Mucosa of descending colon (tissue), 3 donors: ENCODE data around the gene CATSPERZ. TPM values are rescaled to one million over a fixed set of nuclear protein-coding genes. Genes with fewer than 3 reads are reported as not detected.

Experiments used
- ATAC-seq: fragments of 200-7000 bp; cut with Tn5 transposase; one replicate; pipeline ENCODE4 v1.9.1; 2020; ENCODE audit warnings: mild to moderate bottlenecking, moderate library complexity
- DNase-seq, 3 donors: peaks; one replicate each; pipeline ENCODE4 v3.0.0-alpha.2; 2020
- H3K36me3 ChIP-seq: fragments of 200-600 bp; one replicate; pipeline ENCODE4 v1.8.0; 2021; ENCODE audit warnings: low read depth, mild to moderate bottlenecking
- H3K4me1 ChIP-seq: fragments of 200-600 bp; one replicate; pipeline ENCODE4 v1.8.0; 2021; ENCODE audit warnings: low read depth, mild to moderate bottlenecking
- H3K4me3 ChIP-seq: fragments of 200-600 bp; one replicate; pipeline ENCODE4 v1.8.0; 2021; ENCODE audit warnings: mild to moderate bottlenecking
- H3K9me3 ChIP-seq: fragments of 200-600 bp; one replicate; pipeline ENCODE4 v1.8.0; 2021; ENCODE audit warnings: mild to moderate bottlenecking
- intact Hi-C, 2 donors: fragments of 100-400 bp; cut with DNase I in 1 of 2; cut with micrococcal nuclease in 1 of 2; formaldehyde crosslinking; loops; one replicate each; pipeline versions ENCODE4 v1.11.0 to v1.11.1; 2022; cut with DNase I, micrococcal nuclease
- long read RNA-seq, 2 donors: library from polyadenylated mRNA; unstranded; transcript quantifications; one replicate each; pipeline ENCODE4 v2.0.0, GENCODE V29; 2019 to 2021
- total RNA-seq, 3 donors: library from RNA; stranded (reverse); fragmentation: NEBNext Ultra II Directional in 2 of 3; extraction: Animal tissue kit (Norgen Biotek cat#: 25700) in 2 of 3; gene quantifications; one replicate each; pipeline versions ENCODE4 v1.2.1 to v1.2.4, GENCODE V29; 2021 to 2023
- TF ChIP-seq, protein P1 (sequence below): fragments of 200-600 bp; IDR thresholded peaks from one replicate; pipeline ENCODE4 v1.8.0; 2022; ENCODE audit warnings: antibody characterized with exemption, mild to moderate bottlenecking
- donor health status: DM: no; HTN: no; CAD: no; lungs with moderate emphysema.
- donor health status: DM: no; HTN: no; CAD: no.
- donor health status: DM: no; HTN: yes; CAD: no.

The CATSPERZ gene, protein sequence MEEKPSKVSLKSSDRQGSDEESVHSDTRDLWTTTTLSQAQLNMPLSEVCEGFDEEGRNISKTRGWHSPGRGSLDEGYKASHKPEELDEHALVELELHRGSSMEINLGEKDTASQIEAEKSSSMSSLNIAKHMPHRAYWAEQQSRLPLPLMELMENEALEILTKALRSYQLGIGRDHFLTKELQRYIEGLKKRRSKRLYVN
- total RNA-seq, result not detected
- long read RNA-seq, donor 1, result 0 reads
- long read RNA-seq, donor 2, result 0 reads

DNA sequence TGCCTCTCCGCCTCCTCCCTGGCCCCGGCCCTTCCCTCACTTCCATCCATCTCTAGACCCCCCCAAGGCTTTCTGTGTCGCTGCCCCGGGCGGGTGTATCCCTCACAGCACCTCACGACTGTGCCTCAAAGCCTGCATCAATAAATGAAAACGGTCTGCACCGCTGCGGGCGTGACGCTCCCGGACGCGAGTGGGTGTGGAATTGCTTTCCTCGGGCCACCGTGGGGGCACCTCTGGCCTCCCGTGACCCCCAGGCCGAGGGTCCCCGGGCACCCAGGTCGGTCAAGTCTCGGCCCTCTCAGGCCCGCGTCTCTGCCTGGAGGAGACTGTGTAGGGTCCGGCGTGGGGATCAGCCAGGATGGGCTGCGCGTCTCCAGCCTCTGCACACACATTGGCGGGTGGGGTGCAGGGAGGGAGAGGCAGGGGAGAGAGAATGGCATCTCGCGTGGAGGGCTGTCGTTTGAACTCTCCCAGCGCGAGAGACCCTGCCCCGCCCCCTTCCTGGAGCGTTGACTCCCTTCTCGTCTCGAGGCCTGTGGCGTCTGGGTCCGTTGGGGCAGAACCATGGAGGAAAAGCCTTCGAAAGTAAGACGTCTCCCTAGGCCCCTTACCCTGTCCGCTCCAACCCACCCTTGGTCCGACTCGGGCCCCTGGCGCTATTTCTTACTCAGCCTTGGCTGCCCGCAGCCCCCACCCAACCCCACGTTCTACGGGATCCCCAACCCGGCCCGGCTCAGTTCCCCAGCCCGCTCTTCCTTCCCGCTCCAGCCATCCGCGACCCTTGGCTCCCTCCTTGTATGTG lies at the start of gene CATSPERZ:
TSS of gene CATSPERZ (plus strand) at position 512 of the 802 bp plus-strand sequence. CDS start at position 565, 53 bp downstream.
- TF ChIP-seq, protein P1, sequence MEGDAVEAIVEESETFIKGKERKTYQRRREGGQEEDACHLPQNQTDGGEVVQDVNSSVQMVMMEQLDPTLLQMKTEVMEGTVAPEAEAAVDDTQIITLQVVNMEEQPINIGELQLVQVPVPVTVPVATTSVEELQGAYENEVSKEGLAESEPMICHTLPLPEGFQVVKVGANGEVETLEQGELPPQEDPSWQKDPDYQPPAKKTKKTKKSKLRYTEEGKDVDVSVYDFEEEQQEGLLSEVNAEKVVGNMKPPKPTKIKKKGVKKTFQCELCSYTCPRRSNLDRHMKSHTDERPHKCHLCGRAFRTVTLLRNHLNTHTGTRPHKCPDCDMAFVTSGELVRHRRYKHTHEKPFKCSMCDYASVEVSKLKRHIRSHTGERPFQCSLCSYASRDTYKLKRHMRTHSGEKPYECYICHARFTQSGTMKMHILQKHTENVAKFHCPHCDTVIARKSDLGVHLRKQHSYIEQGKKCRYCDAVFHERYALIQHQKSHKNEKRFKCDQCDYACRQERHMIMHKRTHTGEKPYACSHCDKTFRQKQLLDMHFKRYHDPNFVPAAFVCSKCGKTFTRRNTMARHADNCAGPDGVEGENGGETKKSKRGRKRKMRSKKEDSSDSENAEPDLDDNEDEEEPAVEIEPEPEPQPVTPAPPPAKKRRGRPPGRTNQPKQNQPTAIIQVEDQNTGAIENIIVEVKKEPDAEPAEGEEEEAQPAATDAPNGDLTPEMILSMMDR, result no peak
- H3K4me1 ChIP-seq, result peaks cover 31% of the 10 kb centered on the region
- ATAC-seq, result no peak
- H3K36me3 ChIP-seq, result no peaks in the 10 kb centered on the region
- intact Hi-C loops, result loop anchor here (5.0 to 10.0 kb wide), 2 partner anchors 93 to 95 kb away; partner anchors contain the start of gene FERMT3 (in 2 of the 2)
- H3K4me3 ChIP-seq, result no peak within 1 kb of the TSS
- no peaks in the 10 kb centered on the region for H3K9me3 ChIP-seq
- peak in 2 of 3 donors; percentile 55 to 56 for DNase-seq

DNA sequence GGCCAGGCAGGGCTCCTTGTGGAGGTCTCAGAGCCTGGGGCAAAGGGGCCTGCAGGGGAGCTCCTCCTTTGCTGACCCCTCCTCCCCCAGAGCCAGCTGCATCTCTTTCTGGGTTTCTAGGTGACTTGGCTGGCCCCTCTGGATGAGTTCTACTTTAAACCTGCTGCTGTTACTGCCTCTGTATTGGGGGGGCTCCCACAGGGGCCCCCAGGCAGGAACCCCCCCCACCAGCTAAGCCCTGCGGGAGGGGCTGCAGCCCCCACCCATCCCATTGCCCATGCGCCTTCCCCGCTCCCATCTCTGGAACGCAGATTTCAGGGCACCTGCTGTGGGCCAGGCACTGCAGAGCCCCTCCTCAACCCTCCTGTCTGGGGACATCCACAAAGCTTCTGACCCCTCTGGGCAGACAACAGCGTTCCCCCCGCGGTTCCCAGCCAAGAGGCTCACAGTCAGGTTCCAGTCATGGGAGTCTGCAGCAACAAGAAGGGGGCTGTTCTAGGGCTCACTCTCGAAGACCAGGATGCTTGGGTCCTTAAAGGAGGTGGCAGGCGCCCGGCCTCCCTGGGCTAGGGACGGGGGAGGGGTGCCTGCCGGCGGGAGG lies 49.6 kb upstream of the CATSPERZ start:
- no peaks in the 10 kb centered on the region for H3K36me3 ChIP-seq
- ATAC-seq, result no peak
- intact Hi-C loops, result no loop called here
- H3K4me1 ChIP-seq, result peaks cover 22% of the 10 kb centered on the region
- TF ChIP-seq, protein P1, result no peak
- DNase-seq, result peak; percentile 25 to 58 (median 57)
- H3K4me3 ChIP-seq, result no peak overlapping the region
- no peaks in the 10 kb centered on the region for H3K9me3 ChIP-seq

DNA sequence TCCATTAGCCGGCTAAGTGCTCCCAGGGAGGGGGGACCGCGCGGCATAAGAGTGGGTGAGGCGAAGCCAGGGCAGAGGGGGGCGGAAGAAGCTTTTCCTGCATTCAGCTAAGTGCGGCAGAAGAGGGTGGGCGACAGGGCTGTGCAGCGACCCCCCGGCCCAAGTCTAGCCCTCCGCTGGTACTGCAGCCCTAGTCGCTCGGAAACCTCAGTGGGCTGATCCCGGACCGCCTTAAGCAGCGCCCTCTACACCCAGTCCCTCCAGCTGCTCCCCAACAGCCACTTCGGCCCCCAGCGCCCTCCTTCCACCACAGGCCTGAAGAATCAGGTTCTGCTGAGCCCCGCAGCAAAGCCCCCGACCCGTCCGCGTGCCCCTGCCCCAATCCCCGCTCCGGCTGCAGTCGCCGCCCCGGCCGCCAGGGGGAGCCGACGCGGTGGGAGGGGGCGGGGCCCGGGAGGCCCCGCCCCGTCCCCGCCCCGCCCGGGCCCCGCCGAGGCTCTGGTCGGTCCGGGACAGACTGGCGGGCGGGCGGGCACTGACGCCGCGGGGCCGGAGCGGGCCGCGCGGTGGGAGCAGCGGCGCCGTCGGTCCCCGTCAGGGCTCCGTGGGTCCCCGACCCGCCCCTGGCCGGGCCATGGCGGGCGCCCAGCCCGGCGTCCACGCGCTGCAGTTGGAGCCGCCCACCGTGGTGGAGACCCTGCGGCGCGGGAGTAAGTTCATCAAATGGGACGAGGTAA lies 49.0 kb upstream of the CATSPERZ start, which contains the start of gene PLCB3:
TSS of gene PLCB3 (plus strand) at position 515 of the 737 bp plus-strand sequence. CDS start at position 635, 120 bp downstream.
- peaks cover 22% of the 10 kb centered on the region for H3K4me1 ChIP-seq
- ATAC-seq, result peak; percentile 74
- intact Hi-C loops, result no loop called here
- TF ChIP-seq, protein P1, result peak; percentile 94
- DNase-seq, result peak; percentile 69 to 83 (median 77)
- no peaks in the 10 kb centered on the region for H3K9me3 ChIP-seq
- no peaks in the 10 kb centered on the region for H3K36me3 ChIP-seq
- H3K4me3 ChIP-seq, result peak within 1 kb of the TSS; percentile 78

DNA sequence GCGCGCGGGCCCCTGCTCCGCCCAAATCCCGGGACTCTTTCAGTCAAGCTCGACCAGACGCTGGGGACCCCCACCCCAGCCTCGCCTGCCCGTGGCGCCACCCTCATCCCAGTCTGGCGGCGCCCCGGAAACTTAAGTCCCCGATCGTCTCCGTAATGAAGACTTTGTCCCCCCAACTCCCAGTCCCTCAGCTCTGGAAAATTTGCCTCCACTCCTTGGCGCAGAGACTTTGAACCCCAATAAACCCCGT lies 48.5 kb upstream of the CATSPERZ start:
- TF ChIP-seq, protein P1, result no peak
- Histone ChIP-seq H3K36me3 (no peaks in the 10 kb centered on the region), H3K4me3 (peak overlapping the region; percentile 78), H3K9me3 (no peaks in the 10 kb centered on the region), H3K4me1 (peaks cover 22% of the 10 kb centered on the region)
- DNase-seq, result no peak
- ATAC-seq, result no peak
- intact Hi-C loops, result no loop called here
